SIG-M5 treated with dmso at 0.1 percent for 504 hours (cell line): Measurements from ENCODE around the gene MYOZ3.

Experiments
- DNase-seq: peaks from one replicate; lab custom pipeline; 2025; ENCODE audit not compliant: unreplicated experiment; lab: John Stamatoyannopoulos, UW

MYOZ3 gene

GRCh38 chr5:150642567-150642927 lies 18.5 kb upstream of the MYOZ3 start:
- DNase-seq: no peak

GRCh38 chr5:150642991-150643710 lies 17.9 kb upstream of the MYOZ3 start:
- no peak for DNase-seq

DNA sequence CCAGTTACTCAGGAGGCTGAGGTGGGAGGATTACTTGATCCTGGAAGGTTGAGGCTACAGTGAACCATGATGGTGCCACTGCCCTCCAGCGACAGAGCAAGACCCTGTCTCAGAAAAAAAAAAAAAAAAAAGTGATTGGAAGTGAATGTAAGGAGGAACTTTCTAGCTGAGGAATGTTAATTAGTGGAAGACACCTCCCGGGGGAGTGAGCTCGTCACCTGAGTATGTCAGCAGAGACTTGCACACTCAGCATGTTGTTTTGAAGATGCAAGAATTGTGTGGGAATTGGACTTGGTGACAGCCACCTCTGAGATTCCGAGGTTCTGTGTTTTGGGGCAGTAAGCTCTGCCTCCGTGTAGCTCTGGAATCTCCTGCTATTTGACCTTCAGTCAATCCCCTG lies 17.0 kb upstream of the MYOZ3 start:
- no peak for DNase-seq

DNA sequence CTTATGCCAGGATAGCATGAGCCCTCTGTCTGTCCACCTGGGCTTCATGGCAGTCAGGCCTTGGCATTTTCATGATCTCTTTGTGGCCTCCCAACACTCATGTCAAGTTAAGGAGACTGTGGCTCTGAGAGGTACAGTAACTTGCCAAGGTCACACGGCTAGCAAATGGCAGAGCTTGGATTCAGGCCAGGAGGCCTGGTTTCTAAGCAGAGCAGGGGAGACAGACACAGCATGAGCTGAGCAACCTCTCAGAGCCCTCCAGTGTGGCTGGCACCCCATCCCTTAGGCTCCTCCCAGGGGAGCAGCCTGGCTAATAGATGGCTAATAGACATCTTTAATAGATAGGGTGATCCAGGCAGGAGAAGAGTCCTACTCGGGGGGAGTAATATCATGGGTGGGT lies 16.5 kb upstream of the MYOZ3 start:
- DNase-seq: no peak

DNA sequence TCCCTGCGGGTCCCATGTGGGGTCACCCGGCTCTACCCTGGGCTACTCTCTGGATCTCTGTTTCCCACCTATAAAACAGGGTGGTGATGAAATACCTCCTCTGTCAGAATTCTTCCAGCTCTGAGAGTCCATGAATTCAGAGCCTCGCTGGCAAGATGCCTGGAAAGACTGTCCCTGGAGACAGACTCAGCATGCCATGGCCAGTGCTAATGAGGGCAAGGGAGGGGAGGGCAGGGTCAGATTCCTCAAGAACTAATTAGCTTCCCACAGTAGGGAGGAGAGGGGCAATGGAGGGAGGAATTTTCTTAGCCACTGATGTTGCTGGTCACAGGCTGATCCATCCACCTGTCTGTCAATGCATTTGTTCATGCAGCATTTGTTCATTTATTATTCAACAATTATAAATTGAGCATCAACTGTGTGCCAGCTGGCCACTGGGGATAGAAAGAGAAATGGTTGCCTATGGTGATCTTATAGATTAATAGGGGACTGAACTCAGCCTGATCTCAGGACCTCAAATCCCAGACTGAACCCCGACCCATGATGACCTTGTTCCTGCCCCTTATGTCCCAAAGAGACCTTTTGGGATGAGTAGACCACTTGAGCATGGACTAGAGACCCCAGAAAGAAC lies 15.9 kb upstream of the MYOZ3 start:
- DNase-seq: no peak

GRCh38 chr5:150647275-150648251 lies 13.5 kb upstream of the MYOZ3 start:
- no peak for DNase-seq

- no peak for DNase-seq
Observed at GRCh38 chr5:150648294-150649107, 12.6 kb upstream of the MYOZ3 start.

GRCh38 chr5:150649108-150650020 lies 11.7 kb upstream of the MYOZ3 start:
- DNase-seq: no peak

DNA sequence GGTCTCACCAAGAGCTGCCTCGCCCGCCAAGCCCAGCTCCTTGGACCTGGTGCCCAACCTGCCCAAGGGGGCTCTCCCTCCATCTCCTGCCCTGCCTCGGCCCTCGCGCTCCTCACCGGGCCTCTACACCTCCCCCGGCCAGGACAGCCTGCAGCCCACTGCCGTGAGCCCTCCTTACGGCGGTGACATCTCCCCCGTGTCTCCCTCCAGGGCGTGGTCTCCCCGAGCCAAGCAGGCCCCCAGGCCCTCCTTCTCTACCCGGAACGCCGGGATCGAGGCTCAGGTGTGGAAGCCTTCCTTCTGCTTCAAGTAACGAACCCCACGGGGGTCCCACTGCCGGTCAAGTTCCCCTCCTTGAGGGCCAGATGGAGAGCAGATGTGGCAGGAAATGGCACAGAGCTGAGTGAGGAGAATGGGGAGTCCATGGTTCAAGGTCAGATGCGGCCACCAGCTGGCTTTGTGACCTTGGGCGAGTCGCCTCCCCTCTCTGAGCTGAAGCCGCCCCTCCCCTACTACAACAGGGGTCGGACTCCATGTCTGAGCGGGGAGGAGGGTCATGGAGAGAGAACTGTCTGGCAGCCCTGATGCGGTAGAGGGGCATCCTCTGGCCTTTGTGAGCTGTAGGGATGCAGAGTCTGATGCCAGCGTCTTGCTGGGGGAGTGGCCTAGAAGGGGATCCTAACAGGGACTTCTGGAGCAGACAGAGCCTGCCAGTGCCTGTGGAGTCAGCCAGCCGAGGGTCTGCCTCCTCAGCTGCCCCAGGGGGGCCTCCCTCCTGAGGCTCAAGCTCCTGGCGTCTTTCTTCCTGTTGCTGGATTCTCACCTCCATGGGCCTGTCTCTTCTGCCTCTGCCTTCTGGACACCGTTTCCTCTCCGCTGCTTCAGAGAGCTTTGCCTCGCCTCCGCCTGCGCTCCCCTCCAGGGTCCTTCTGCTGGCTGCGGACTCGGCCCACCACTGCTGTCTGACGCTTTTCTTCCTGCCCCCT lies 10.7 kb upstream of the MYOZ3 start:
- no peak for DNase-seq

- DNase-seq: no peak
Observed at GRCh38 chr5:150651382-150651781, 9.7 kb upstream of the MYOZ3 start.

GRCh38 chr5:150651924-150652671 lies 9.0 kb upstream of the MYOZ3 start:
- no peak for DNase-seq

- DNase-seq: no peak
Observed at GRCh38 chr5:150653145-150653761, 7.8 kb upstream of the MYOZ3 start.

DNA sequence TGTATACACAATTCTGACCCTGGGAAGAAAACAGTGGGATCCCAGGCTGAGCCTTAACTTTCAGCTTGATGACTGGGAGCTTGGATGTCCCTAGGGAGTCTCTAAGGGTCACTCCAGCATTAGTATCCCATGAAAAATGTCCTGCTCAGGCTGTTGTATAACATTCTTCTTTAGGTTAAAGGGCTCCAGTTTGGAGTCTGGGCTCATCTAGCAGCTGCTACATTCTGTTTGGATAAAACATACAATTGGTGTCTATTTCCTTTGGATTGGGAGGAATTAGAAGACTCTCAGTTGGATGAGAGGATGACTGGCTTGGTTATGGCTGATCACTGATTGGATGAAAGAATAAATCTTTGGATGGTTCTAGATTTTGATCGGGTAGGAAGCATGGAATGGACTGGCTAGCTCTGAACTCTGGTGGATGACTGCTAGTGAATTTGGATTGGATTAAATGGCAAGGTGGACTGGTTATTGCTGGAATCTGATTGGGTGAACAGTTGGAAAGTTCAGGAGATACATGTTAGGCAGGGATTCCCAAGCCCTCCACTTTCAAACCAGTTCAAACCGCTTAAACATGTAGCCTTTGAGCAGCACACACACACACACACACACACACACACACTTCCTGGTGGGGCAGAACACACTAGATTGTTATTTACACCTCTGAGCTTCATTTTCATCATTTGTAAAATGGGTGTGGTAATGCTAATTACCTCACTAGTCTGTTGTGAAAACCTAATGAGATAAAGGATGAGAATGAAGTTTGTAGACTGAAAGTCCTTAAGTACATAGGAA lies 7.1 kb upstream of the MYOZ3 start:
- DNase-seq: no peak

GRCh38 chr5:150655221-150655620 lies 5.8 kb upstream of the MYOZ3 start:
- DNase-seq: no peak

GRCh38 chr5:150656191-150657132 lies 4.6 kb upstream of the MYOZ3 start:
- DNase-seq: peak; percentile 52

GRCh38 chr5:150658121-150658520 lies 2.9 kb upstream of the MYOZ3 start:
- no peak for DNase-seq
